Lower leg skin (tissue), 4 donors: ENCODE results near the gene TMEM222. TPM values are rescaled to one million over a fixed set of nuclear protein-coding genes. Genes with fewer than 3 reads are reported as not detected.
A peak's percentile ranks its signal among the peaks of the same experiment; 100 is the strongest.

Experiments used
- DNase-seq, 2 donors: peaks; one replicate each; pipeline ENCODE4 v3.0.0-alpha.2; 2019; ENCODE audit warnings: low spot score in 2 of 2
- H3K4me3 ChIP-seq: fragments of 200-600 bp; sonication (generic); 2 replicates; pipeline ENCODE4 v1.5.1; 2017; ENCODE audit warnings: mild to moderate bottlenecking, low read depth; ENCODE audit not compliant: poor library complexity, severe bottlenecking
- POLR2A ChIP-seq, 2 donors: fragments of 450-650 bp; IDR thresholded peaks; one replicate each; pipeline ENCODE4 v1.6.1; 2016 to 2017; ENCODE audit warnings: antibody characterized with exemption in 2 of 2, mild to moderate bottlenecking in 1 of 2, moderate library complexity in 1 of 2
- WGBS, 2 donors: methylation state at CpG; one replicate each; pipeline ENCODE4 v1.1.5; 2018; 5-methylcytosine and 5-hydroxymethylcytosine counted together
- intact Hi-C: fragments of 100-400 bp; cut with DNase I; formaldehyde crosslinking; loops from one replicate; pipeline ENCODE4 v1.15.0; 2023; ENCODE audit warnings: low total_unique reads
- total RNA-seq, 4 donors: library from RNA; depleted of rRNA; stranded (reverse); fragments of >200 nt; gene quantifications; one replicate each; pipeline ENCODE4 v1.1.0, GENCODE V29; 2016
- TF ChIP-seq, protein P1 (sequence below), 3 donors: fragments of 450-650 bp; IDR thresholded peaks; one replicate each; pipeline ENCODE4 v1.5.1; 2016; ENCODE audit warnings: antibody characterized with exemption in 3 of 3, mild to moderate bottlenecking in 3 of 3, moderate library complexity in 2 of 3

Gene TMEM222
- total RNA-seq, 4 donors from 2014 or later, result 24.3 to 35.2 (median 28.7) TPM

DNA sequence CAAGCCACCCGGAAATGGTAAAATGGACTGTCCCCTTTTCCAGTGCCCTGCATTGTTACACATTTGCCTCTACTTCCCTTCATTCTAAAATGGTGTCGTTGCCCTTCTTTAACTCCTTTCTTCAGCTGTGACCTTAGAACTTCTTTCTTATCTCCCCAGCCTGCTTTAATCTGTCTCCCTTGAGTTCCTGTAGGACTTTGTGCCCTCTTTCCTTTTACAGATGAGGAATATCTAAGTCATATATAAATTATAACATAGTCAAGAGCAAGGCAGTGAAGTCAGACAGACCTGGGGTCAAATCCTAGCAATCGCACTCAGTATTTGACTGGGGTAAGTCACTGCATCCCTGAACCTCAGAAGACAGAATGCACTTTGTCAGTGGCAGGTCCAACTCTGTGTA lies 31.4 kb upstream of the TMEM222 start:
- intact Hi-C loops, result loop anchor here (10.0 kb wide), 1 partner anchor 314 kb away; the partner anchor contains the start of gene AHDC1
- DNase-seq, result no peak
- 95 to 96% methylated on average over 3 of the region's 3 CpGs for WGBS, 2 donors
- TF ChIP-seq, protein P1, sequence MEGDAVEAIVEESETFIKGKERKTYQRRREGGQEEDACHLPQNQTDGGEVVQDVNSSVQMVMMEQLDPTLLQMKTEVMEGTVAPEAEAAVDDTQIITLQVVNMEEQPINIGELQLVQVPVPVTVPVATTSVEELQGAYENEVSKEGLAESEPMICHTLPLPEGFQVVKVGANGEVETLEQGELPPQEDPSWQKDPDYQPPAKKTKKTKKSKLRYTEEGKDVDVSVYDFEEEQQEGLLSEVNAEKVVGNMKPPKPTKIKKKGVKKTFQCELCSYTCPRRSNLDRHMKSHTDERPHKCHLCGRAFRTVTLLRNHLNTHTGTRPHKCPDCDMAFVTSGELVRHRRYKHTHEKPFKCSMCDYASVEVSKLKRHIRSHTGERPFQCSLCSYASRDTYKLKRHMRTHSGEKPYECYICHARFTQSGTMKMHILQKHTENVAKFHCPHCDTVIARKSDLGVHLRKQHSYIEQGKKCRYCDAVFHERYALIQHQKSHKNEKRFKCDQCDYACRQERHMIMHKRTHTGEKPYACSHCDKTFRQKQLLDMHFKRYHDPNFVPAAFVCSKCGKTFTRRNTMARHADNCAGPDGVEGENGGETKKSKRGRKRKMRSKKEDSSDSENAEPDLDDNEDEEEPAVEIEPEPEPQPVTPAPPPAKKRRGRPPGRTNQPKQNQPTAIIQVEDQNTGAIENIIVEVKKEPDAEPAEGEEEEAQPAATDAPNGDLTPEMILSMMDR (IDR thresholded peaks at IDR 0.05), result no peak
- no peak for TF ChIP-seq POLR2A (IDR thresholded peaks at IDR 0.05)
- no peak overlapping the region for H3K4me3 ChIP-seq

DNA sequence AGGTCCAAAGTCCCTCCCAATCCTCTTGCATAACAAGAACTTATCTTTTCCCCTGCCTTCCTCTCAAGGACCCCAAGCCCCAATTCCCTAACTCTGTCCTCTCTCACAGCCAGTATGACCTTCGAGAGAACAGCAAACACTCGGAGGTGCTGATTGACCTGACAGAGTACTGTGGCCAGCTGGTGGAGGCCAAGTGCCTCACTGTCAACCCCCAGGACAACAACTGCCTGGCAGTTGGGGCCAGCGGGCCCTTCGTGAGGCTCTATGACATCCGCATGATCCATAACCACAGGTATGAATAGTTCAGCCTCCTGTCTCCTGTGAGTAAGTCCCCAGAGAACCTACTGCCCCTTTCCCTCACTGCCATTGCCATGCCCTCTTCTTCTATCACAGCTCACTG lies 29.9 kb upstream of the TMEM222 start:
- peak in 1 of 2 donors; percentile 65 for DNase-seq
- intact Hi-C loops, result loop anchor here (10.0 kb wide), 1 partner anchor 313 kb away; the partner anchor contains the start of gene AHDC1
- no peak for TF ChIP-seq POLR2A (IDR thresholded peaks at IDR 0.05)
- TF ChIP-seq, protein P1 (IDR thresholded peaks at IDR 0.05), result no peak
- H3K4me3 ChIP-seq, result no peak overlapping the region
- whole genome bisulfite sequencing, 2 donors, result 90 to 95% methylated on average over 5 of the region's 5 CpGs

GRCh38 chr1:27293915-27294314 lies 28.0 kb upstream of the TMEM222 start:
- no peak for TF ChIP-seq POLR2A (IDR thresholded peaks at IDR 0.05)
- TF ChIP-seq, protein P1 (IDR thresholded peaks at IDR 0.05), result no peak
- H3K4me3 ChIP-seq, result no peak overlapping the region
- DNase-seq, result peak in 1 of 2 donors; percentile 74
- 91 to 95% methylated on average over 8 of the region's 8 CpGs for WGBS, 2 donors
- intact Hi-C loops, result loop anchor here (10.0 kb wide), 1 partner anchor 311 kb away; the partner anchor contains the start of gene AHDC1

- WGBS, 2 donors, result 36 to 38% methylated on average over 10 of the region's 10 CpGs
- intact Hi-C loops, result loop anchor here (10.0 kb wide), 1 partner anchor 308 kb away; the partner anchor contains the start of gene AHDC1
- DNase-seq, result peak; percentile 49 to 94
Observed at GRCh38 chr1:27296773-27297291, 25.1 kb upstream of the TMEM222 start.

GRCh38 chr1:27297903-27298302 lies 24.1 kb upstream of the TMEM222 start:
- DNase-seq, result peak in 1 of 2 donors; percentile 60
- intact Hi-C loops, result loop anchor here (10.0 kb wide), 1 partner anchor 307 kb away; the partner anchor contains the start of gene AHDC1
- no peak for TF ChIP-seq POLR2A (IDR thresholded peaks at IDR 0.05)
- TF ChIP-seq, protein P1 (IDR thresholded peaks at IDR 0.05), result no peak
- H3K4me3 ChIP-seq, result no peak overlapping the region
- 98 to 100% methylated on average over 3 of the region's 3 CpGs for WGBS, 2 donors

More at GRCh38 chr1:27296773-27297291, 25.1 kb upstream of the TMEM222 start:
- no peak overlapping the region for H3K4me3 ChIP-seq
- TF ChIP-seq, protein P1 (IDR thresholded peaks at IDR 0.05), result no peak
- no peak for TF ChIP-seq POLR2A (IDR thresholded peaks at IDR 0.05)
